GM12891 (cell line): ENCODE measurements around the gene NRDC.

Source experiments
- DNase-seq: peaks from one replicate; pipeline ENCODE4 v3.0.0; 2011; ENCODE audit warnings: low spot score; ENCODE audit not compliant: insufficient read length
- FAIRE-seq: peaks from 2 replicates; lab custom pipeline; 2011; peaks lifted over from hg19 to GRCh38; lab: Jason Lieb, UNC
- PAX5 ChIP-seq: IDR thresholded peaks from 2 replicates; pipeline ENCODE4 v1.6.1; 2011; ENCODE audit warnings: low read length, moderate library complexity, mild to moderate bottlenecking; ENCODE audit not compliant: insufficient read depth, severe bottlenecking
- POLR2A ChIP-seq: IDR thresholded peaks from 2 replicates; pipeline ENCODE4 v1.6.1; 2011; ENCODE audit warnings: low read depth, low read length, control low read depth
- POLR2AphosphoS5 ChIP-seq: IDR thresholded peaks from 2 replicates; pipeline ENCODE4 v1.6.1; 2011; ENCODE audit warnings: low read depth, low read length, control low read depth
- POU2F2 ChIP-seq: IDR thresholded peaks from 2 replicates; pipeline ENCODE4 v1.6.1; 2011; ENCODE audit warnings: low read depth, mild to moderate bottlenecking, control low read depth, low read length, moderate library complexity
- SPI1 ChIP-seq: IDR thresholded peaks from 2 replicates; pipeline ENCODE4 v1.6.1; 2011; ENCODE audit warnings: low read depth, low read length, control low read depth
- TAF1 ChIP-seq: IDR thresholded peaks from 2 replicates; pipeline ENCODE4 v1.6.1; 2011; ENCODE audit warnings: low read depth, low read length, control low read depth

The NRDC gene

GRCh38 chr1:51861669-51862068 lies 16.9 kb downstream of the NRDC start:
- TF ChIP-seq POLR2A (no peak), POLR2AphosphoS5 (no peak), SPI1 (no peak), TAF1 (no peak), POU2F2 (no peak), PAX5 (no peak)
- no peak for FAIRE-seq
- no peak for DNase-seq

GRCh38 chr1:51859735-51860134 lies 18.8 kb downstream of the NRDC start:
- TF ChIP-seq PAX5, result no peak
- FAIRE-seq, result no peak
- no peak for DNase-seq

- DNase-seq, result no peak
- FAIRE-seq, result no peak
- no peak for TF ChIP-seq POU2F2
- no peak for TF ChIP-seq POLR2A
- no peak for TF ChIP-seq SPI1
- no peak for TF ChIP-seq POLR2AphosphoS5
- TF ChIP-seq PAX5, result no peak
- no peak for TF ChIP-seq TAF1
Measured at GRCh38 chr1:51859333-51859732, 19.2 kb downstream of the NRDC start.

- FAIRE-seq, result no peak
Measured at GRCh38 chr1:51858892-51859291, 19.6 kb downstream of the NRDC start.

GRCh38 chr1:51856745-51857144 lies 21.8 kb downstream of the NRDC start:
- DNase-seq (no peak), FAIRE-seq (no peak)
- TF ChIP-seq POU2F2 (no peak), TAF1 (no peak), POLR2AphosphoS5 (no peak), PAX5 (no peak), SPI1 (no peak), POLR2A (no peak)

More at GRCh38 chr1:51858892-51859291, 19.6 kb downstream of the NRDC start:
- TF ChIP-seq POLR2AphosphoS5 (no peak), PAX5 (no peak), POU2F2 (no peak), SPI1 (no peak), TAF1 (no peak), POLR2A (no peak)
- DNase-seq, result no peak

- no peak for TF ChIP-seq TAF1
- no peak for TF ChIP-seq POLR2A
- no peak for TF ChIP-seq POLR2AphosphoS5
- TF ChIP-seq SPI1, result no peak
- no peak for TF ChIP-seq POU2F2
- TF ChIP-seq PAX5, result no peak
- no peak for DNase-seq
- no peak for FAIRE-seq
Measured at GRCh38 chr1:51855624-51856023, 22.9 kb downstream of the NRDC start.

- DNase-seq, result no peak
- FAIRE-seq, result no peak
- TF ChIP-seq POU2F2 (no peak), POLR2AphosphoS5 (no peak), SPI1 (no peak), POLR2A (no peak), TAF1 (no peak), PAX5 (no peak)
Measured at GRCh38 chr1:51853360-51853759, 25.2 kb downstream of the NRDC start.

GRCh38 chr1:51851882-51852396 lies 26.6 kb downstream of the NRDC start:
- TF ChIP-seq SPI1 (no peak), TAF1 (no peak), POLR2A (no peak), POU2F2 (no peak), POLR2AphosphoS5 (no peak), PAX5 (no peak)
- DNase-seq (no peak), FAIRE-seq (no peak)

GRCh38 chr1:51850420-51851223 lies 27.9 kb downstream of the NRDC start:
- FAIRE-seq (peak; percentile 40), DNase-seq (no peak)
- TF ChIP-seq SPI1, result peak; percentile 56
- TF ChIP-seq PAX5, result no peak
- TF ChIP-seq POLR2A, result no peak

- TF ChIP-seq POLR2A (no peak), POU2F2 (no peak), POLR2AphosphoS5 (no peak), PAX5 (no peak), SPI1 (no peak), TAF1 (no peak)
- DNase-seq (no peak), FAIRE-seq (no peak)
Measured at GRCh38 chr1:51847294-51847920, 31.1 kb downstream of the NRDC start.
